ENCODE data around the gene RAVER1.

DNA sequence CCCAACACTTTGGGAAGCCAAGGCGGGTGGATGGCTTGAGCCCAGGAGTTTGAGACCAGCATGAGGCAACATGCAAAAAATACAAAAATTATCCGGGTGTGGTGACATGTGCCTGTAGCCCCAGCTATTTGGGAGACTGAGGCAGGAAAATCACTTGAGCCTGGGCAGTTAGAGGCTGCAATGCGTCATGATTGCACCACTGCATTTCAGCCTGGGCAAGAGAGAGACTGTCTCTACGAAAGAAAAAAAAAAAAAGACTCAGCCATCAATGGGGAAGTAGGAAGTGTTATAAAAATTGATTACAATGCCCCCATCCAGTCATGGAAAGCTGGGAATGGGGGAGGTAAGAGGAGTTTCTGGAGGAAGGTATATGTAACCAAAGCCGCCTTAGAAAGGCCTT is 41.6 kb upstream of the RAVER1 start:
- TF ChIP-seq, protein P1, sequence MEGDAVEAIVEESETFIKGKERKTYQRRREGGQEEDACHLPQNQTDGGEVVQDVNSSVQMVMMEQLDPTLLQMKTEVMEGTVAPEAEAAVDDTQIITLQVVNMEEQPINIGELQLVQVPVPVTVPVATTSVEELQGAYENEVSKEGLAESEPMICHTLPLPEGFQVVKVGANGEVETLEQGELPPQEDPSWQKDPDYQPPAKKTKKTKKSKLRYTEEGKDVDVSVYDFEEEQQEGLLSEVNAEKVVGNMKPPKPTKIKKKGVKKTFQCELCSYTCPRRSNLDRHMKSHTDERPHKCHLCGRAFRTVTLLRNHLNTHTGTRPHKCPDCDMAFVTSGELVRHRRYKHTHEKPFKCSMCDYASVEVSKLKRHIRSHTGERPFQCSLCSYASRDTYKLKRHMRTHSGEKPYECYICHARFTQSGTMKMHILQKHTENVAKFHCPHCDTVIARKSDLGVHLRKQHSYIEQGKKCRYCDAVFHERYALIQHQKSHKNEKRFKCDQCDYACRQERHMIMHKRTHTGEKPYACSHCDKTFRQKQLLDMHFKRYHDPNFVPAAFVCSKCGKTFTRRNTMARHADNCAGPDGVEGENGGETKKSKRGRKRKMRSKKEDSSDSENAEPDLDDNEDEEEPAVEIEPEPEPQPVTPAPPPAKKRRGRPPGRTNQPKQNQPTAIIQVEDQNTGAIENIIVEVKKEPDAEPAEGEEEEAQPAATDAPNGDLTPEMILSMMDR (conservative IDR thresholded peaks at IDR 0.05; ENCODE audit: low read length): no peak
- TF ChIP-seq EZH2phosphoT487 (IDR thresholded peaks at IDR 0.05; ENCODE audit: borderline replicate concordance, low read depth, low read length): no peak

Measured in OCI-LY7 (cell line).